Fibroblast of mammary gland (primary cell): ENCODE data around the gene PACS2.

ENCODE experiments used
- DNase-seq: peaks from one replicate; pipeline ENCODE4 v3.0.0-alpha.2; 2010; ENCODE audit warnings: low read depth
- H3K4me3 ChIP-seq: 2 replicates; pipeline ENCODE4 v1.5.1; 2011; ENCODE audit warnings: low read depth, mild to moderate bottlenecking, low read length, moderate library complexity; ENCODE audit not compliant: control insufficient read depth
- TF ChIP-seq, protein P1 (sequence below): conservative IDR thresholded peaks from 2 replicates; pipeline ENCODE4 v1.5.1; 2011; ENCODE audit warnings: low read depth, low read length, inconsistent platforms; ENCODE audit not compliant: control insufficient read depth, insufficient read depth

The PACS2 gene

DNA sequence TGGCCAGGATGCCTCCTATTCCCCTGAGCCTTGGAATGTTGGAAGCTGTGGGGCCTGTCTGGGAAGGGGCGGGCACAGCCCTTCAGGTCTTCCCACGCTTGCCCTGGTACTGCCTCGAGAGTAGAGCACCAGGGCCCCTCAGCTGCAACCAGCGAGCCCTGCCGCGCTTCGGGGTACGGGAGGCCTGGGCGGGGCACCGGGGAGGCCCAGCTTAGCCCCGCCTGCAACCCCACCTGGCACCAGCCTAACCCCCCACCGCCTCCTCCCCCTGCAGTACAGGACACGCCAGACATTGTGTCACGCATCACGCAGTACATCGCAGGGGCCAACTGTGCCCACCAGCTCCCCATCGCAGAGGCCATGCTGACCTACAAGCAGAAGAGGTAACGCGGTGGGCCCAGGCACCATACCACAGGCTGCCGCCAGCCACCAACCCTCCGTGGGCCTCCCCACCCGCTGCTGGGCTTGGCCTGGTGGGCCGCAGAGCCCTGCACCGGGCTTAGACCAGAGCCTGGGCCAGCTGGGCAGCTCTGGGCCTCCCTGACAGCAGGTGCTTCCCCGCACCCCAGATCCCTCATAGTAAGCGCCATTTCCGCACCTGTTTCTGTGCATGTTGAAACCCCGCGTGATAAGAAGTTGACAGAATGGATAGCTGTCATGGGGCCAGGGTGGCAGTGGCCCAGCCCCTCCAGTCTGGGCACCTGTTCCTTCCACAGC, 70.2 kb downstream of the PACS2 start:
- no peak for DNase-seq
- H3K4me3 ChIP-seq: no peak overlapping the region
- TF ChIP-seq, protein P1, sequence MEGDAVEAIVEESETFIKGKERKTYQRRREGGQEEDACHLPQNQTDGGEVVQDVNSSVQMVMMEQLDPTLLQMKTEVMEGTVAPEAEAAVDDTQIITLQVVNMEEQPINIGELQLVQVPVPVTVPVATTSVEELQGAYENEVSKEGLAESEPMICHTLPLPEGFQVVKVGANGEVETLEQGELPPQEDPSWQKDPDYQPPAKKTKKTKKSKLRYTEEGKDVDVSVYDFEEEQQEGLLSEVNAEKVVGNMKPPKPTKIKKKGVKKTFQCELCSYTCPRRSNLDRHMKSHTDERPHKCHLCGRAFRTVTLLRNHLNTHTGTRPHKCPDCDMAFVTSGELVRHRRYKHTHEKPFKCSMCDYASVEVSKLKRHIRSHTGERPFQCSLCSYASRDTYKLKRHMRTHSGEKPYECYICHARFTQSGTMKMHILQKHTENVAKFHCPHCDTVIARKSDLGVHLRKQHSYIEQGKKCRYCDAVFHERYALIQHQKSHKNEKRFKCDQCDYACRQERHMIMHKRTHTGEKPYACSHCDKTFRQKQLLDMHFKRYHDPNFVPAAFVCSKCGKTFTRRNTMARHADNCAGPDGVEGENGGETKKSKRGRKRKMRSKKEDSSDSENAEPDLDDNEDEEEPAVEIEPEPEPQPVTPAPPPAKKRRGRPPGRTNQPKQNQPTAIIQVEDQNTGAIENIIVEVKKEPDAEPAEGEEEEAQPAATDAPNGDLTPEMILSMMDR: no peak

DNA sequence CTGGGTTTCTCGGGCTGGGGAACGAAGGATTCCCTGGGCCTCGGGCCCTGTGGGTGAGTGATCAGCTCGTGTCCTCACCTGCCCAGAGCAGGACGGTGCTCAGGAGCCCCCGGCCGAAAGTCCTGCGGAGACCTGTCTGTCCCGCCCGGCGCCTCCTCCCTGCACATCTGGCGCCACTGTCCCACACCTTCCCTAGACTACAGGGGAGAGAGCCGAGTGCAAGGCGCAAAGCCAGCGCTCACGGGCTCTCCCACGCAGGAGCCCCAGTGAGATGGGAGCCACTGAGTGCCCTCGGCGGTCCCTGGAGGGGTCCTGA, 70.7 kb downstream of the PACS2 start:
- no peak for DNase-seq
- no peak overlapping the region for H3K4me3 ChIP-seq
- TF ChIP-seq, protein P1: no peak

DNA sequence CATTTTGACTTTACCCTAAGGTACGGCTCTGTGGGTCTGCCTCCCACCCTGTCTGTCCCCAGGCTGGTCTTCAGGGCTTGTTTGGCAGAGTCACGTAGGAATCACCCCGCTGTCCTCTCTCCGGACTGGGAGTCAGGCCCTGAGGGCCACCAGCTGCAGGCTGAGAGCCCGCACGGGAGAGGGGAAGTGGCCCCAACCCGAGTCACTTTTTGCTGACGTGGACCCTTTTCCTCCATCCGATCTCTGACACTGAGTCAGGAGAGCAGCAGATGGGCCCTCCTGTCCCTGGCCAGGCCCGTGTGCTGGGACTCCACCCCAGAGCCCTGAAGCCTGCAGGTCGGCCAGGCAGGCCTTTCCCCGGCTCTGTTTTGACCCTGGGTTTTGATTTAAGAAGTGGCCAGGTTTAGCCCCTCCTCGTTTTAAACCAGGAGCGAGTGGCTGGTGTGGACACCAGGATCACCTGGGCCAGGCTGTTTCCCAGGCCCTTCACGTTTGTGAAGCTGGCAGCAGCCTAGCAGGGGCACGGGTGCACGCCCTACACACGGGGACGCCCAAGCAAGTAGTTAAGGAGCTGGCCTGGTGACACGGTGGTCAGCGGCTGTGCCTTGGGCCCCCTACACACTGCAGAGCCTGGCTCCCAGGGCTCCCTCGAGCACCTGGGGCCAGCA, 71.3 kb downstream of the PACS2 start:
- DNase-seq: no peak
- no peak overlapping the region for H3K4me3 ChIP-seq
- TF ChIP-seq, protein P1: no peak

DNA sequence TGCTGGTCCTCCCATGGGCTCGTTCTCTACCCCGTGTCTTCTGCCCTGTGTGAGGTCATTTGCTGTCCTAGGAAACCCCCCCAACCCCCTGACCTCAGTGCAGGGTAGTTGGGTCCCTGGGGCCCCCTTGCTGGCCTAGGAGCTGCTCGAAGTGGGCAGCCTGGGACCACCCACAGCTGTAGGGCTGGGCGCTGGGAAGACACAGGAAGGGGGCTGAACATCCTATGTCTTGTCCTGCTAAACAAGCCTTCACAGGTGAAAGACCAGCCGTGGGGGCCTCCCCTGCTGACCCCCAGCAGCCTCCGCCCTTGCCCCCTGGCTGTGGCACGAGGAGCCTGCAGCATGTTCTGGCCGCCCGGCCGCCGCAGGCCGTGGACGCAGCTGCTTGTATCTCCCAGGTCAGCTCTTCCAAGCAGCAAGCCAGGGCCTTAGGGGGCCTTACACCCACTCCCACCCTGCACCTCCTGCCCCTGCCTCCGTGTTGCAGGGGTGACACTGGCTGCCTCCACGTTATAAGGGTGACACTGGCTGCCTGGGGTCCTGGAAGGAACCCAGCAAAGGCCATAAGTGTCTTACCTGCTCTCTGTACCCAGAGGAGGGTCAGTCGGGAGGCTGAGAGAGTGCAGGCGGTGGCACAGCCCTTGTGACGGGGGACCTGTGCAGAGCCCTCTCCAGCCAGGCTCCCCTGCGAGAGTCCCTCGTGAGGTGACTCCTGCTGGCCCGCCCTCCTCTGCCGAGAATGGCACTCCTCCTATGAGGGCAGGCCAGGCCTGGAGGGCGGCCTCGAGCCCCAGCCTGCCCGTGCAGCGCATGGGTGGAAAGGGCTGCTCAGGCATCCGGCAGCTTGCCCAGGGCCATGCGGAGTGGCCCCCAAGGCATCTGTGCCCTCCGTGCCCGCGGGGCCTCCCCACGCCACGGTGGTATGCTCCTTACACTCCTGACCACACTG, 72.3 kb downstream of the PACS2 start:
- no peak overlapping the region for H3K4me3 ChIP-seq
- no peak for DNase-seq
- TF ChIP-seq, protein P1: no peak

DNA sequence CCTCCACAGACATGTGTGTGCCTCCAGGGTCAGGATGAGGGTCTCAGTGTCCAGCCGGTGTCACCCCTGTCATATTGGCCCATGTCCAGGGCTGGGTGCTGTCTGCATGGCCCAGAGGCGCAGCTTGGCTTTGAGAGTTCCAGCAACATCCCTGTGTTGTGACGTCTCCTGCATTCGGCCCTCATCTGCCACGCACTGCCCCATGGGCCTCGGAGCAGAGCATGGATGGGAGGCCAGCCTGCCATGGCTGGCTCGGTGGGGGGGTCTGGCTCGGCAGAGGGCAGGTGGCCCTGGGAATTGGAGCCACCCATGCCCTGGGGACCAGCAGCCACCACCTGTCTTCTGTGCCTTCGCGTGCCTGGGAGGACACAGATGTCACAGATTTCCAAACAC, 73.0 kb downstream of the PACS2 start:
- DNase-seq: no peak
- TF ChIP-seq, protein P1: no peak
- no peak overlapping the region for H3K4me3 ChIP-seq

DNA sequence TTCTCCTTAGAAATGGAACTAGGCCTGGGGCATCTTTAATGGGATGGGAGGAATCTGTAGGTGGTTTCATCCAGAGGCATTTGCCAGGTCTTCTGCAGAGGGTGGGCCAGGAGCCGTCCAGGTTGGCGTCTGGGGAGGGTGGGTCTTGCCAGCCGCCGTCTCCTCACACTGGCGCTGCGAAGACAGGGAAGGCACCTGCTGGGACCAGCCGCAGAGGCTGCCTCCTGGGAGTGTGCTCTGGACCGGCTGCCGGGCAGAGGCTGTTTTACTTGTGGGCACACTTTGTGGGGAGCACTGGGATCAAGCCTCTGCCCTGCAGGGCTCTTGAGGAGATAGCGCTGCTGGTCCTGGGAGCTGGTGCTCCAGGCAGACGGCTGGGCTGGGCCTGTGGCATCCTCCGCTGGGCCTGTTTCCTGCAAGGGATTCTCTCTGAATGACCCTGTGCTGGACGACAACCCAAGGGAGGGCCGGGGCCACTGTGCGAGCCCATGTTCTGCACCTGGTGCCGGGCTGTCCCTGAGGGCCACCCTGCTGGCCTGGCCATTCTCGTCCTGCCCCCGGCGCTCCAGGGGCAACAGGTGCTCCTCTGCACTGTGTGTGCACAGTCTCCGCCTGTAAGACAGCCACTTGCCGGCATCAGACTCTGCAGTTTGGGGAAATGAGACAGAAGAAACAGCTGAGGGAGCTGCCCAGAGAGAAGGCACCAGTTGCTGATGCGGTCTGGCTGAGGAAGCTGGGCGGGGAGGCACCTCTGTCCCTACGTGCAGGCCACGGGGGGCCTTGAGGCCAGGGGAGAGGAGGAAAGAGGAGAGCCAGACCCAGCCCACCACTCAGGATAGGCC, 73.8 kb downstream of the PACS2 start:
- no peak for DNase-seq
- TF ChIP-seq, protein P1: no peak
- H3K4me3 ChIP-seq: no peak overlapping the region
